ENCODE results near the gene P2RY2. TPM values are rescaled to one million over a fixed set of nuclear protein-coding genes. Genes with fewer than 3 reads are reported as not detected.

Gene P2RY2
- total RNA-seq, 1 donor from 2014 or later = 0.42 TPM

- ATAC-seq (ENCODE audit: low read depth) (no peak), DNase-seq (no peak)
- ChIA-PET POLR2A (no interaction called here), CTCF (interaction anchor here (4.0 kb wide), 1 partner anchor 50 kb away, joined by 40 read pairs; no protein-coding TSS in a partner anchor)
- no peak for TF ChIP-seq CTCF (IDR thresholded peaks at IDR 0.05)
- H3K27me3 Mint-ChIP-seq = peaks cover 5% of the 10 kb centered on the region
- no peaks in the 10 kb centered on the region for H3K9me3 Mint-ChIP-seq
- no peak overlapping the region for H3K27ac Mint-ChIP-seq
- no peaks in the 10 kb centered on the region for H3K4me1 Mint-ChIP-seq
- intact Hi-C loops (cut with micrococcal nuclease) = no loop called here
- H3K4me3 Mint-ChIP-seq = no peak overlapping the region
- H3K36me3 Mint-ChIP-seq (ENCODE audit: low read depth) = no peaks in the 10 kb centered on the region
Observed at GRCh38 chr11:73234471-73235181, 16.5 kb downstream of the P2RY2 start.

GRCh38 chr11:73235236-73235786 is 17.2 kb downstream of the P2RY2 start:
- H3K4me3 Mint-ChIP-seq = no peak overlapping the region

GRCh38 chr11:73236205-73236765 is 18.2 kb downstream of the P2RY2 start:
- Mint-ChIP-seq H3K4me1 (no peaks in the 10 kb centered on the region), H3K27ac (no peak overlapping the region), H3K4me3 (no peak overlapping the region), H3K36me3 (ENCODE audit: low read depth) (no peaks in the 10 kb centered on the region), H3K27me3 (peaks cover 5% of the 10 kb centered on the region), H3K9me3 (no peaks in the 10 kb centered on the region)
- ChIA-PET POLR2A (interaction anchor here (0.6 to 1.3 kb wide), 4 partner anchors 47 to 79 kb away, joined by 3 to 5 read pairs (median 4); no protein-coding TSS in a partner anchor), CTCF (interaction anchor here (0.7 to 4.0 kb wide), 8 partner anchors 47 to 471 kb away, joined by 3 to 40 read pairs (median 6); no protein-coding TSS in a partner anchor)
- intact Hi-C loops (cut with micrococcal nuclease) = no loop called here
- ATAC-seq (ENCODE audit: low read depth) (no peak), DNase-seq (no peak)
- no peak for TF ChIP-seq CTCF (IDR thresholded peaks at IDR 0.05)

More at GRCh38 chr11:73235236-73235786, 17.2 kb downstream of the P2RY2 start:
- no peaks in the 10 kb centered on the region for H3K9me3 Mint-ChIP-seq
- DNase-seq (no peak), ATAC-seq (ENCODE audit: low read depth) (no peak)
- intact Hi-C loops (cut with micrococcal nuclease) = no loop called here
- TF ChIP-seq CTCF (IDR thresholded peaks at IDR 0.05) = no peak
- no peak overlapping the region for H3K27ac Mint-ChIP-seq
- H3K4me1 Mint-ChIP-seq = no peaks in the 10 kb centered on the region
- CTCF ChIA-PET = interaction anchor here (1.9 to 4.0 kb wide), 3 partner anchors 46 to 54 kb away, joined by 11 to 40 read pairs (median 13); no protein-coding TSS in a partner anchor
- no peaks in the 10 kb centered on the region for H3K36me3 Mint-ChIP-seq (ENCODE audit: low read depth)
- H3K27me3 Mint-ChIP-seq = peaks cover 5% of the 10 kb centered on the region
- POLR2A ChIA-PET = no interaction called here

GRCh38 chr11:73236854-73237253 is 18.8 kb downstream of the P2RY2 start:
- peaks cover 5% of the 10 kb centered on the region for H3K27me3 Mint-ChIP-seq
- H3K36me3 Mint-ChIP-seq (ENCODE audit: low read depth) = no peaks in the 10 kb centered on the region
- H3K9me3 Mint-ChIP-seq = no peaks in the 10 kb centered on the region
- TF ChIP-seq CTCF (IDR thresholded peaks at IDR 0.05) = no peak
- intact Hi-C loops (cut with micrococcal nuclease) = loop anchor here (1.0 kb wide), 1 partner anchor 52 kb away; no protein-coding TSS in a partner anchor
- no peaks in the 10 kb centered on the region for H3K4me1 Mint-ChIP-seq
- ChIA-PET POLR2A (interaction anchor here (1.0 to 1.3 kb wide), 3 partner anchors 47 to 52 kb away, joined by 3 to 5 read pairs (median 5); no protein-coding TSS in a partner anchor), CTCF (interaction anchor here (0.7 to 4.0 kb wide), 8 partner anchors 48 to 471 kb away, joined by 3 to 40 read pairs (median 6); no protein-coding TSS in a partner anchor)
- ATAC-seq (ENCODE audit: low read depth) (peak; percentile 77), DNase-seq (no peak)
- no peak overlapping the region for H3K4me3 Mint-ChIP-seq
- no peak overlapping the region for H3K27ac Mint-ChIP-seq

All from activated B cell treated with CpG ODN at 0.5 μM for 24 hours (primary cell).